G401 (cell line): Measurements from ENCODE around the gene STMP1. TPM values are rescaled to one million over a fixed set of nuclear protein-coding genes. Genes with fewer than 3 reads are reported as not detected.
"Not testable (repeated sequence)": the region's sequence is repeated elsewhere in the genome, so short reads cannot be mapped to it uniquely, and the experiment has no call there.

Experiments
- DNase-seq: peaks from one replicate; pipeline ENCODE4 v3.0.0-alpha.2; 2015; ENCODE audit warnings: low spot score
- in situ Hi-C: cut with HindIII; loops from 2 replicates; pipeline ENCODE4 v1.10.0; 2016; ENCODE audit warnings: low sequenced_read_pairs, mixed read lengths
- total RNA-seq: library from RNA; depleted of rRNA; stranded (reverse); fragments of >200 nt; shearing (Covaris generic); gene quantifications from 2 replicates; pipeline ENCODE4 v1.2.3, GENCODE V29; 2014

The STMP1 gene
- total RNA-seq, 1 experiment from 2014 or later, result 34.1 TPM

DNA sequence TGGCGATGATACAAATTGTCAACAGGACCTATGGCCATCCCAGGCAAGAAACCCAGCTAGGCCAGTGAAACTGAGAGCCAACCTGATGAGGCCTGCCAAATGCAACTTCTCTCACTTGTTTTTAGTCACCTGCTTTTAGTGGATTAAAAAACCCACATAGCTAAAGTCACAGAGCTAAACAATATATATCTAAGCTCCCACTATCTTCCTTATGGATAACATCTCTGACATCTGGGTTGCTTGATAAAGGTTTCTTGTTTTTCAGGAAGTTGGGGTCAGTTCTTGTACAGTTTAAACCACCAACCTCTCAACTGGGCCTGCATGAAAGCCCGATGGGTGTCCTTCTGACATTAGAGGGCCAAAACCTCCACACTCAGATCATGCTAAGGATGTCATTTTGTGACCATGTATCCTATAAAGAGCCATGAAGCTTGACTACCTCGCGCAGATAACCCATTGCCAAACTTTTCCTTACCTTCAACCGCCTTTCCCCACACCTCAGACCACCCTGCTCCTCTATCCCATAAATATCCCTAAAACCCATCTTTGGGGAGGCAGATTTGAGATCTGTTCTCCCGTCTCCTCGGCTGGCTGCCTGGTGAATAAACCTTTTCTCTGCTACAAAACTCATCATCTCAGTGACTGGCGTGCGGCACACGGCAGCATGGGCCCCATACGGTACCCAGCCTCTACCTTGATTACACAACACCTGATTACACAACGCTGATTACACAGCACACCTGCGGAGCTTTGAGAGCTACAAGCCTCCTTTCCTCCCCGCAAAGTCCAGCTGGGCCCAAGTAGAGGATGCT is 797 bp upstream of the STMP1 start:
- in situ Hi-C loops, result no loop called here
- DNase-seq, result peak; percentile 8

DNA sequence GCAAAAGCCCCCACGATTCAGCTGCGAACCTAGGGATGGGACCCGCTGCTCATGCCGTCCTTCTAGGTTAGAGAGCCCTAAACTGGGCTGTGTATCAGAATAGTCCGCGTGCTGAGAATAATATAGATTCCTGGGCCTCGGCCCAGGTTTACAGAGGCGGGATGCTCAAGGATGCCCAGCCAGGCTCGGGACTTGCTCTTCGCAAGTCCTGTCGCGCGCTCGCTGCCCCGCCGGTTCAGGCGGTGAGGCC is 266 bp upstream of the STMP1 start:
- no peak for DNase-seq
- in situ Hi-C loops, result no loop called here

GRCh38 chr7:135664046-135664589 is 1.8 kb downstream of the STMP1 start:
- in situ Hi-C loops, result no loop called here
- no peak for DNase-seq

DNA sequence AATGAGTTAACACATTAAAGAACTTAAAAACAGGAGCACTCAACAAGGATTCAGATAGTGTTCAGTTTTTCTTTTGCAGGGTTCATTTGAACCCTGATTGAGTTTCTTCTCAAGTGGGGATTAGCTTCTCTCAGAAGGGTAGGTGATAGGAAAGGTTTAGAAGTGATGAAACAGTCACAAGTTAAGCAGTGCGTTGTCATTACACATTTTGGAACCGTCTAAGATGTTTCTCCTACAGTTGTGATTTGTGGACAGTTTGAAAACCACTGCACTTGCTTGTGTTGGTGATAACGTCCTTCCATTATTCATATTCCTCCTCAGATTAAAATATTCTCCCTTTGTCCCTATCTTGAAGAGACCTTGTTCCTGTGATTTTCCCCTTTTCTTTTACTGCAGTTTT is 2.7 kb downstream of the STMP1 start:
- DNase-seq, result no peak
- in situ Hi-C loops, result no loop called here

DNA sequence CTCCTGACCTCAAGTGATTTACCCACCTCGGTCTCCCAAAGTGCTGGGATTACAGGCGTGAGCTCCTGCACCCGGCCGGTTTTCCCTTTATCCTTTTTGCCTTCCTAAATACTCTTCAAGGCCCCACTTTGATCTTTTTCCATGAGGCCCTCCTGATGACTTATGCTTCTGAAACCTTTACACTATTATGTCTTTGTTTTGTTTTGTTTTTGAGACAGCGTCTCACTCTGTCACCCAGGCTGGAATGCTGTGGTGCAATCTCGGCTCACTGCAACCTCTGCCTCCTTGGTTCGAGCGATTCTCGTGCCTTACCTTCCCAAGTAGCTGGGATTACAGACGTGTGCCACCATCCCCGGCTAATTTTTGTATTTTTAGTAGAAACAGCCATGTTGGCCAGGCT is 3.8 kb downstream of the STMP1 start:
- DNase-seq, result no peak
- in situ Hi-C loops, result no loop called here

DNA sequence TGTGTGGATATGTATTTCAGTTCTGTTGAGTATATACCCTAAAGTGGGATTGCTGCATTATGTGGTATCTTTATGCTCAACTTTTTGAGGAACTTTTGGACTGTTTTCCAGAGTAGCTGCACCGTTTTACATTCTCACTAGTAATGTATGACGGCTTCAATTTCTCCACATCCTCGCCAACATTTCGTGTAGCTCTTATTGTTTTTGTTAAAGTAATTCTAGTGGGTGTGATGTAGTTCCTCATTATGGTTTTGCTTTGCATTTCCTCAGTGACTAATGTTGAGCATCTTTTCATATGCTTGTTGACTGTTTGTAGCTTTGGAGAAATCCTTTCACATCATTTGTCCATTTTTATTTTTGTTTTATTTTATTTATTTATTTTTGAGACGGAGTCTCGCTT is 4.5 kb downstream of the STMP1 start:
- in situ Hi-C loops, result no loop called here
- no peak for DNase-seq

DNA sequence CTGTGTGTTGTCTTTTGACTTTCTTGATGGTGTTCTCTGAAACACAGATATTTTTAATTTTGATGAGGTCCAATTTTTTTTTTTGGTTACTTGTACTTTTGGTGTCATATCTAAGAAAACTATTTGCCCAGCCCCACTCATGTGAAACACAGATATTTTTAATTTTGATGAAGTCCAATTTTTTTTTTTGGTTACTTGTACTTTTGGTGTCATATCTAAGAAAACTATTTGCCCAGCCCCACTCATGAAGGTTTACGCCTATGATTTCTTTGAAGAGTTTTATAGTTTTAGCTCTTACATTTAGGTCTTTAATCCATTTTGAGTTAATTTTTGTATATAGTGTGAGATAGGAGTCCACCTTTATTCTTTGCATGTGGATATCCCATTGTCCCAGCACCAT is 5.3 kb downstream of the STMP1 start:
- DNase-seq, in situ Hi-C loops: not testable (repeated sequence)

GRCh38 chr7:135668852-135669395 is 6.6 kb downstream of the STMP1 start:
- in situ Hi-C loops, DNase-seq: not testable (repeated sequence)

DNA sequence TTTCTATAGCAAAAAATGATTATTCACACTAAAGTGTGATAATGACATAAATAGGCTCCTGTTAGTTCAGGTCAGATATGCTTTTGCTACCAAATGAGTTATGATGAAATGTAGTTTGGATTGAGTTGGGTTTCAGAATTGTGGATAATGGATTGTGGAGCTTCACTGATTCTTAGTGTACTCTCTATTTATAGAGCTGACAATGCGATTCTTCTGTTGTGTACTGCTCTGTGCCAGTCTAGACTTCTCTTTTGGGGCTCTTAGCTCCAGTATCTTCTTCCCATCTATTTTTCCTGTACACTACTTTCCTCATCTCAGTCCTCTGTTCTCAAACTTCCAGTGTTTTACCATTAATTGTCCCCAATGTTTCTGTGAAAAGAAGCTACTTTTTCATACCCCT is 7.5 kb downstream of the STMP1 start:
- in situ Hi-C loops, result no loop called here

GRCh38 chr7:135670179-135670578 is 7.9 kb downstream of the STMP1 start:
- in situ Hi-C loops, result no loop called here
- no peak for DNase-seq

More for the DNA sequence above, 7.5 kb downstream of the STMP1 start:
- DNase-seq, result no peak

GRCh38 chr7:135672560-135673359 is 10.4 kb downstream of the STMP1 start:
- in situ Hi-C loops, result no loop called here
- peak; percentile 66 for DNase-seq

- in situ Hi-C loops, result no loop called here
- no peak for DNase-seq
Measured at GRCh38 chr7:135673360-135673706, 11.0 kb downstream of the STMP1 start.

DNA sequence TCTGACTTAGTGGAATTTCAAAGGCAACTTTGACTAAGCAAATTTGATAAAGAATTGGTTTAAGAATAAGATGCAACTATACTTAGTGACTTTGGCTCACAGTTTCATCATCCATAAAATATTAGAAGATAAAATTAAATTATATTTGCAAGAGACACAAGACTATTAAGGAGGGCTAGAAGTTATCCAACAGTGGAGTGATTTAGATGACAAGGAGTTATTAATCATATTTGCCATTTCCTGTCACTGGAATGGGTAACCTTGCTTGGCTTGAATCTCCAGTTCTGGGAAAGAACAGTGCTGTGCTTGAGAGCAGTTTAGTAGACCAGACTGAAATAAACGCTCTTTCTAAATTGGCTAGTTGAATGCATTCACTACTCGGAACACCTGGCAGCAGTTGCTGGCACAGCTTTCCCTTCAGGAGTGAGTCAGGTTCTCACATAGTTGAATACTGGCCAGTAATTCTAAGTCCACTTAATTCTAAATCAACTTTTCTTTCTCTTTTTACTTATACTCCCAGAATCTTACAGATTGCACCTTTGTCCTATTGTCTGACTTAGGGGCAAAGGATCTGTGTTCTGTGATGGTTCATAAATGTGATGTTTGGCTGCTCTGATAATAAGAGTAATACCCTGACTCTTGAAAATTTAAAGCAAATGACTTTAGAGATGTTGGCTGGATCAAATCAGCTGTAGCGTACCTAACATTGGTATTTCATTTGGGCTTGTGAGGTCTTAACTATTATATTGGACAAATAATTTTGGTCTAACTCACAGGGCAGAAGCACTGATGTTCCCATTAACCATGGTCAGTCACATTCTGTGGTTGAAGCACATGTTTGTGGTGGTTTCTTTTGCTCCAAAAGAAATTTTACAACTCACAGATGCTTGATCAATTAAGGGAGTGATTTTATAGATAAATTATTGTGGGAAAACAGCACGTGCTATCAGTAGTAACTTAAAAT is 16.6 kb downstream of the STMP1 start:
- no peak for DNase-seq
- in situ Hi-C loops, result no loop called here

GRCh38 chr7:135681762-135682161 is 19.4 kb downstream of the STMP1 start:
- no peak for DNase-seq
- in situ Hi-C loops, result no loop called here

GRCh38 chr7:135682191-135682590 is 19.9 kb downstream of the STMP1 start:
- DNase-seq, result peak; percentile 23
- in situ Hi-C loops, result no loop called here

GRCh38 chr7:135683609-135684008 is 21.3 kb downstream of the STMP1 start:
- DNase-seq, result no peak
- in situ Hi-C loops, result no loop called here

DNA sequence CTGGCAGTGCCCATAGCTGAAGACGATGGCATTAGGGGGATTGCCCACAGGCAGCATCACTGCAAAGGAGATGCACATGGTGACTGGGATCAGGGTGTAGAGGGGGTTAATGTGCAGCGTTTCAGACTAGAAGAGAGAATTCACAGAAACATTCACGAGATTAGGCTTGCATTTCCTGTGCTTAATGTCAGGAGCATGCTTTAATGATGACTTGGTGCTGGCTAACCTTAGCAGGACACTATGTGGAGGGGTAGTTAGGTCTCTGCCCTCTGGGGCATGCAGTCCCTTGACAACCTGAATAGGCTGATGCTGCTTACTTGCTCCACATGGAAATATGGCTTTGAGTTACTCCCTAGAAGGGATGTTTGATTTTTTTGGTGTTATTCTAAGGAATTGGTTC is 21.8 kb downstream of the STMP1 start:
- in situ Hi-C loops, result no loop called here
- DNase-seq, result no peak

GRCh38 chr7:135684699-135685098 is 22.4 kb downstream of the STMP1 start:
- in situ Hi-C loops, result no loop called here
- no peak for DNase-seq
